IPS-18a (cell line): ENCODE results near the gene CAMKMT.

Experiments used
- H3K27ac ChIP-seq: one replicate; pipeline ENCODE4 v1.5.1; 2013; ENCODE audit warnings: low read length
- H3K27me3 ChIP-seq: one replicate; pipeline ENCODE4 v1.6.1; 2013; ENCODE audit warnings: mild to moderate bottlenecking, low read length; ENCODE audit not compliant: control insufficient read depth, insufficient read depth
- H3K36me3 ChIP-seq: one replicate; pipeline ENCODE4 v1.6.1; 2013; ENCODE audit warnings: low read depth, low read length; ENCODE audit not compliant: control insufficient read depth
- H3K4me1 ChIP-seq: one replicate; pipeline ENCODE4 v1.6.1; 2013; ENCODE audit warnings: low read depth, low read length; ENCODE audit not compliant: control insufficient read depth
- H3K4me3 ChIP-seq: one replicate; pipeline ENCODE4 v1.5.1; 2013; ENCODE audit warnings: low read length
- H3K9ac ChIP-seq: one replicate; pipeline ENCODE4 v1.6.1; 2013; ENCODE audit warnings: mild to moderate bottlenecking, low read length, moderate library complexity
- H3K9me3 ChIP-seq: one replicate; pipeline ENCODE4 v1.6.1; 2013; ENCODE audit warnings: low read depth, low read length; ENCODE audit not compliant: control insufficient read depth

CAMKMT gene

GRCh38 chr2:44801841-44802776 lies 440.4 kb downstream of the CAMKMT start:
- no peak overlapping the region for H3K27ac ChIP-seq
- peak overlapping the region; percentile 24 for H3K9ac ChIP-seq
- H3K9me3 ChIP-seq, result no peaks in the 10 kb centered on the region
- H3K4me1 ChIP-seq, result peaks cover 69% of the 10 kb centered on the region
- H3K4me3 ChIP-seq, result peak overlapping the region; percentile 50
- H3K27me3 ChIP-seq, result peaks cover 96% of the 10 kb centered on the region
- H3K36me3 ChIP-seq, result no peaks in the 10 kb centered on the region

GRCh38 chr2:44802777-44803424 lies 441.2 kb downstream of the CAMKMT start:
- peak overlapping the region; percentile 50 for H3K4me3 ChIP-seq

GRCh38 chr2:44804406-44805265 lies 442.9 kb downstream of the CAMKMT start:
- no peaks in the 10 kb centered on the region for H3K36me3 ChIP-seq
- H3K4me1 ChIP-seq, result peaks cover 70% of the 10 kb centered on the region
- no peaks in the 10 kb centered on the region for H3K9me3 ChIP-seq
- H3K27ac ChIP-seq, result no peak overlapping the region
- peaks cover 99% of the 10 kb centered on the region for H3K27me3 ChIP-seq
- H3K4me3 ChIP-seq, result peak overlapping the region; percentile 16
- H3K9ac ChIP-seq, result no peak overlapping the region

More at GRCh38 chr2:44802777-44803424, 441.2 kb downstream of the CAMKMT start:
- Histone ChIP-seq H3K27me3 (peaks cover 98% of the 10 kb centered on the region), H3K9me3 (no peaks in the 10 kb centered on the region), H3K4me1 (peaks cover 70% of the 10 kb centered on the region), H3K36me3 (no peaks in the 10 kb centered on the region), H3K9ac (peak overlapping the region; percentile 24), H3K27ac (no peak overlapping the region)

- peaks cover 89% of the 10 kb centered on the region for H3K27me3 ChIP-seq
These were observed 443.9 kb downstream of the CAMKMT start for GRCh38 chr2:44805401-44806235.

GRCh38 chr2:44807201-44808025 lies 445.7 kb downstream of the CAMKMT start:
- H3K4me1 ChIP-seq, result peaks cover 46% of the 10 kb centered on the region
- no peak overlapping the region for H3K4me3 ChIP-seq
- peaks cover 71% of the 10 kb centered on the region for H3K27me3 ChIP-seq
- H3K36me3 ChIP-seq, result no peaks in the 10 kb centered on the region
- H3K27ac ChIP-seq, result no peak overlapping the region
- no peak overlapping the region for H3K9ac ChIP-seq
- no peaks in the 10 kb centered on the region for H3K9me3 ChIP-seq

More at GRCh38 chr2:44805401-44806235, 443.9 kb downstream of the CAMKMT start:
- Histone ChIP-seq H3K27ac (no peak overlapping the region), H3K4me3 (peak overlapping the region; percentile 11), H3K36me3 (no peaks in the 10 kb centered on the region), H3K4me1 (peaks cover 61% of the 10 kb centered on the region), H3K9ac (no peak overlapping the region), H3K9me3 (no peaks in the 10 kb centered on the region)

- no peak overlapping the region for H3K4me3 ChIP-seq
- peaks cover 17% of the 10 kb centered on the region for H3K4me1 ChIP-seq
- H3K9me3 ChIP-seq, result no peaks in the 10 kb centered on the region
- H3K27ac ChIP-seq, result no peak overlapping the region
- H3K9ac ChIP-seq, result no peak overlapping the region
- H3K36me3 ChIP-seq, result no peaks in the 10 kb centered on the region
- H3K27me3 ChIP-seq, result peaks cover 36% of the 10 kb centered on the region
These were observed 449.3 kb downstream of the CAMKMT start for GRCh38 chr2:44810892-44811530.

GRCh38 chr2:44813165-44813564 lies 451.4 kb downstream of the CAMKMT start:
- no peaks in the 10 kb centered on the region for H3K4me1 ChIP-seq
- no peak overlapping the region for H3K4me3 ChIP-seq
- H3K27ac ChIP-seq, result no peak overlapping the region
- H3K9ac ChIP-seq, result no peak overlapping the region
- H3K27me3 ChIP-seq, result peaks cover 15% of the 10 kb centered on the region
- H3K9me3 ChIP-seq, result no peaks in the 10 kb centered on the region
- H3K36me3 ChIP-seq, result no peaks in the 10 kb centered on the region

GRCh38 chr2:44813658-44814057 lies 451.9 kb downstream of the CAMKMT start:
- Histone ChIP-seq H3K4me3 (no peak overlapping the region), H3K4me1 (no peaks in the 10 kb centered on the region), H3K9ac (no peak overlapping the region), H3K36me3 (no peaks in the 10 kb centered on the region), H3K27ac (no peak overlapping the region), H3K9me3 (no peaks in the 10 kb centered on the region), H3K27me3 (peaks cover 10% of the 10 kb centered on the region)

GRCh38 chr2:44817256-44817655 lies 455.5 kb downstream of the CAMKMT start:
- Histone ChIP-seq H3K27ac (no peak overlapping the region), H3K27me3 (no peaks in the 10 kb centered on the region), H3K4me3 (no peak overlapping the region), H3K9me3 (no peaks in the 10 kb centered on the region), H3K36me3 (no peaks in the 10 kb centered on the region), H3K9ac (no peak overlapping the region), H3K4me1 (peaks cover 9% of the 10 kb centered on the region)
